ENCODE results near the gene PHLDB2. TPM values are rescaled to one million over a fixed set of nuclear protein-coding genes. Genes with fewer than 3 reads are reported as not detected.

Gene PHLDB2
- total RNA-seq, 5 donors from 2014 or later (not counting 1 experiment from before 2014, with no cell fraction given): 2.0 to 12.1 (median 3.9) TPM

GRCh38 chr3:111867889-111868426 lies 8.9 kb downstream of the PHLDB2 start:
- POLR2A ChIA-PET: interaction anchor here in 1 of 2 donors (0.6 kb wide), 1 partner anchor 58 kb away, joined by 3 read pairs; no protein-coding TSS in a partner anchor
- H3K4me3 Mint-ChIP-seq: no peak overlapping the region
- H3K9me3 Mint-ChIP-seq: no peaks in the 10 kb centered on the region
- Histone ChIP-seq H3K9me3 (no peaks in the 10 kb centered on the region), H3K27me3 (replicated peaks in 1 of 2; ENCODE audit: control insufficient read depth in 2 of 2, extremely low read depth in 1 of 2, insufficient read depth in 2 of 2, low read length in 1 of 2) (peaks cover 0 to 2% of the 10 kb centered on the region in 2 experiments), H3K27ac (ENCODE audit: low read length) (no peak overlapping the region), H3K4me1 (ENCODE audit: control insufficient read depth in 1 of 2, extremely low read depth in 1 of 2, insufficient read depth in 2 of 2, low read length in 2 of 2) (no peaks in the 10 kb centered on the region), H3K4me3 (ENCODE audit: control insufficient read depth in 1 of 2, extremely low read depth in 1 of 2, low read length in 1 of 2) (no peak overlapping the region), H3K36me3 (ENCODE audit: control insufficient read depth in 2 of 2, extremely low read depth in 1 of 2, insufficient read depth in 1 of 2, low read length in 1 of 2) (no peaks in the 10 kb centered on the region)
- no peak for ATAC-seq (replicated peaks in 1 of 4)
- WGBS (ENCODE audit: insufficient coverage): 100% methylated on average over 3 of the region's 7 CpGs
- H3K27ac Mint-ChIP-seq: no peak overlapping the region
- H3K27me3 Mint-ChIP-seq: peaks cover 4 to 8% of the 10 kb centered on the region in 2 donors
- CTCF ChIA-PET: interaction anchor here (0.5 to 1.3 kb wide), 6 partner anchors 7 to 154 kb away, joined by 3 to 5 read pairs (median 4); partner anchors contain the start of gene PHLDB2 (in 1 of the 2)
- H3K4me1 Mint-ChIP-seq: no peaks in the 10 kb centered on the region
- DNase-seq: no peak
- peaks cover 7% of the 10 kb centered on the region for H3K36me3 Mint-ChIP-seq

DNA sequence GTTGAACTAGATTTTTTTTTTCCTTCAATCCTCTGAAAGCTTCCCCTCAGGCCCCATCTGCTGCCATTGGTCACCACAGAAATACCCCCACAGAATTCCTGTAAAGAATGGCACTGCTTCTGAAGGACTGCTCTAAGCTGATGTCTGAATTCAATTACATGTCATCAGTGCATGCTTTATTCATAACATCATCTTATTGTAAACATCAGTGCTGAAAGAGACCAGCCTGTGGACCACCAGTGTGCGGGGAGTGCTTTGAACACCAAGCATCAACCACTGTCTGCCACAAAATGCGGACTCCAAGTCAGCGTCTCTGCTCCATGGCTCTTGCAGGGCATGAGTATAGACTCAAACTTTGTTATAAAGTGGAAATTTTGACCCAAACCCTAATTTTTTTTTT lies 11.6 kb downstream of the PHLDB2 start:
- no peaks in the 10 kb centered on the region for H3K4me1 Mint-ChIP-seq
- WGBS (ENCODE audit: insufficient coverage): no CpG with 5 or more reads among the region's 3 CpGs
- H3K4me3 Mint-ChIP-seq: no peak overlapping the region
- no peaks in the 10 kb centered on the region for H3K27me3 Mint-ChIP-seq
- H3K27ac Mint-ChIP-seq: no peak overlapping the region
- no peaks in the 10 kb centered on the region for H3K4me1 ChIP-seq (ENCODE audit: control insufficient read depth in 1 of 2, extremely low read depth in 1 of 2, insufficient read depth in 2 of 2, low read length in 2 of 2)
- H3K9me3 Mint-ChIP-seq: no peaks in the 10 kb centered on the region
- H3K36me3 ChIP-seq (ENCODE audit: control insufficient read depth in 2 of 2, extremely low read depth in 1 of 2, insufficient read depth in 1 of 2, low read length in 1 of 2): no peaks in the 10 kb centered on the region
- no peak for DNase-seq
- no peaks in the 10 kb centered on the region for H3K9me3 ChIP-seq
- H3K36me3 Mint-ChIP-seq: peaks cover 7% of the 10 kb centered on the region
- H3K4me3 ChIP-seq (ENCODE audit: control insufficient read depth in 1 of 2, extremely low read depth in 1 of 2, low read length in 1 of 2): no peak overlapping the region
- no peak overlapping the region for H3K27ac ChIP-seq (ENCODE audit: low read length)
- ChIA-PET POLR2A (no interaction called here), CTCF (interaction anchor here in 1 of 2 donors (0.7 kb wide), 1 partner anchor 145 kb away, joined by 3 read pairs; no protein-coding TSS in a partner anchor)
- no peak for ATAC-seq (replicated peaks in 1 of 4)
- H3K27me3 ChIP-seq (replicated peaks in 1 of 2; ENCODE audit: control insufficient read depth in 2 of 2, extremely low read depth in 1 of 2, insufficient read depth in 2 of 2, low read length in 1 of 2): no peaks in the 10 kb centered on the region

DNA sequence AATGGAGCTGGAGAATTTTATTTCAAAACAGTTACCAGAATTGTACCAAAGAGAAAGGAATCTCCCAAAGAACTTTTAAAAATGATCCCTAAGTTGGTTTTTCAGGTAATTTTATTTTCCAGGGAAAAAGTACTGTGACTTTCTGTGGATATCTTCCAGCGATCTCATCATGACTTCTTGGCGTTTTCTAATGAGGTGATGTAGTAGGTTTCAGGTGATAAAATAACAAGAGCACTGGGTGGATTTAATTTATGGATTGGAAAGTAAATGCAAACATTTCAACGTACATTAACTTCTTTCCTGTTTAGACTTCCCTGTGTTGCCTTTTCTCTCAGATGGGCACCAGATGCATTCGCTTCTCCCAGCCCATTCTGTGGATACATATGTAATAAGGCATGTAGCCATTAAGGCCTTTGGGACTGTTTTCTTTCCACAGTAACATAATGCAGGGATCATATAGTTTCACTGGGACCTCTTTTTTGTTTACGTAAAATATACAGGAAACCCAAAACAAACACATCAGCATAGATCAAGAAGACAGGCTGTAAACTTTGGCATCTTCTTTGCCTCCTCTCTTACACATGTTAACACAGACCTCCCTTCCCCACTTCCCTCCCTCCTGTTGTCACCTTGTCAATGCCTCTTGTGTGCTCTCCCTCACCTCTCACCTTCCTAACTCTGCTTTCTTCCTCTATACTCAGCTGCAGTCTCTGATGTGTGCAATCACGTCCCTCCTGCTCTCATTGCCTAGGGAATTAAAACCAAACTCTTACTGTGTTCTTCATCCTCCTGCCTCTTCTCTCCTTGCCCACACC lies 13.0 kb downstream of the PHLDB2 start:
- ChIA-PET CTCF (no interaction called here), POLR2A (no interaction called here)
- H3K27me3 Mint-ChIP-seq: no peaks in the 10 kb centered on the region
- peaks cover 7% of the 10 kb centered on the region for H3K36me3 Mint-ChIP-seq
- WGBS (ENCODE audit: insufficient coverage): 100% methylated on average over 2 of the region's 6 CpGs
- Histone ChIP-seq H3K4me3 (ENCODE audit: control insufficient read depth in 1 of 2, extremely low read depth in 1 of 2, low read length in 1 of 2) (no peak overlapping the region), H3K4me1 (ENCODE audit: control insufficient read depth in 1 of 2, extremely low read depth in 1 of 2, insufficient read depth in 2 of 2, low read length in 2 of 2) (no peaks in the 10 kb centered on the region), H3K27me3 (replicated peaks in 1 of 2; ENCODE audit: control insufficient read depth in 2 of 2, extremely low read depth in 1 of 2, insufficient read depth in 2 of 2, low read length in 1 of 2) (no peaks in the 10 kb centered on the region), H3K36me3 (ENCODE audit: control insufficient read depth in 2 of 2, extremely low read depth in 1 of 2, insufficient read depth in 1 of 2, low read length in 1 of 2) (no peaks in the 10 kb centered on the region), H3K9me3 (no peaks in the 10 kb centered on the region), H3K27ac (ENCODE audit: low read length) (no peak overlapping the region)
- peaks cover 0 to under 1% (median 0%) of the 10 kb centered on the region in 3 donors for H3K9me3 Mint-ChIP-seq
- H3K4me1 Mint-ChIP-seq: no peaks in the 10 kb centered on the region
- no peak overlapping the region for H3K4me3 Mint-ChIP-seq
- no peak for ATAC-seq (replicated peaks in 1 of 4)
- H3K27ac Mint-ChIP-seq: no peak overlapping the region
- DNase-seq: no peak

GRCh38 chr3:111872979-111873378 lies 13.9 kb downstream of the PHLDB2 start:
- no CpG with 5 or more reads among the region's 2 CpGs for WGBS (ENCODE audit: insufficient coverage)
- H3K27me3 Mint-ChIP-seq: no peaks in the 10 kb centered on the region
- peaks cover 7% of the 10 kb centered on the region for H3K36me3 Mint-ChIP-seq
- no peak overlapping the region for H3K4me3 Mint-ChIP-seq
- no peak overlapping the region for H3K27ac Mint-ChIP-seq
- peaks cover 0 to 3% (median 0%) of the 10 kb centered on the region in 3 donors for H3K9me3 Mint-ChIP-seq
- ATAC-seq (replicated peaks in 1 of 4) (no peak), DNase-seq (no peak)
- Histone ChIP-seq H3K27me3 (replicated peaks in 1 of 2; ENCODE audit: control insufficient read depth in 2 of 2, extremely low read depth in 1 of 2, insufficient read depth in 2 of 2, low read length in 1 of 2) (no peaks in the 10 kb centered on the region), H3K27ac (ENCODE audit: low read length) (no peak overlapping the region), H3K4me3 (ENCODE audit: control insufficient read depth in 1 of 2, extremely low read depth in 1 of 2, low read length in 1 of 2) (no peak overlapping the region), H3K9me3 (no peaks in the 10 kb centered on the region), H3K4me1 (ENCODE audit: control insufficient read depth in 1 of 2, extremely low read depth in 1 of 2, insufficient read depth in 2 of 2, low read length in 2 of 2) (no peaks in the 10 kb centered on the region), H3K36me3 (ENCODE audit: control insufficient read depth in 2 of 2, extremely low read depth in 1 of 2, insufficient read depth in 1 of 2, low read length in 1 of 2) (no peaks in the 10 kb centered on the region)
- peaks cover 0 to 2% (median 0%) of the 10 kb centered on the region in 3 donors for H3K4me1 Mint-ChIP-seq
- ChIA-PET POLR2A (no interaction called here), CTCF (no interaction called here)

GRCh38 chr3:111874177-111874820 lies 15.2 kb downstream of the PHLDB2 start:
- Mint-ChIP-seq H3K27me3 (peaks cover 0 to 6% of the 10 kb centered on the region in 2 donors), H3K27ac (no peak overlapping the region), H3K9me3 (peaks cover 0 to 3% (median 0%) of the 10 kb centered on the region in 3 donors), H3K4me1 (peaks cover 0 to 2% (median 0%) of the 10 kb centered on the region in 3 donors), H3K4me3 (no peak overlapping the region), H3K36me3 (peaks cover 7% of the 10 kb centered on the region)
- Histone ChIP-seq H3K27ac (ENCODE audit: low read length) (no peak overlapping the region), H3K27me3 (replicated peaks in 1 of 2; ENCODE audit: control insufficient read depth in 2 of 2, extremely low read depth in 1 of 2, insufficient read depth in 2 of 2, low read length in 1 of 2) (no peaks in the 10 kb centered on the region), H3K4me3 (ENCODE audit: control insufficient read depth in 1 of 2, extremely low read depth in 1 of 2, low read length in 1 of 2) (no peak overlapping the region), H3K9me3 (no peaks in the 10 kb centered on the region), H3K4me1 (ENCODE audit: control insufficient read depth in 1 of 2, extremely low read depth in 1 of 2, insufficient read depth in 2 of 2, low read length in 2 of 2) (no peaks in the 10 kb centered on the region), H3K36me3 (ENCODE audit: control insufficient read depth in 2 of 2, extremely low read depth in 1 of 2, insufficient read depth in 1 of 2, low read length in 1 of 2) (no peaks in the 10 kb centered on the region)
- no peak for ATAC-seq (replicated peaks in 1 of 4)
- CTCF ChIA-PET: interaction anchor here in 1 of 2 donors (1.2 kb wide), 1 partner anchor 14 kb away, joined by 3 read pairs; no protein-coding TSS in a partner anchor
- WGBS (ENCODE audit: insufficient coverage): no CpG with 5 or more reads among the region's 2 CpGs
- POLR2A ChIA-PET: no interaction called here
- no peak for DNase-seq

GRCh38 chr3:111881480-111881879 lies 22.4 kb downstream of the PHLDB2 start:
- peaks cover 0 to 10% (median 2%) of the 10 kb centered on the region in 3 donors for H3K9me3 Mint-ChIP-seq
- H3K4me3 ChIP-seq (ENCODE audit: control insufficient read depth in 1 of 2, extremely low read depth in 1 of 2, low read length in 1 of 2): no peak overlapping the region
- H3K4me1 ChIP-seq (ENCODE audit: control insufficient read depth in 1 of 2, extremely low read depth in 1 of 2, insufficient read depth in 2 of 2, low read length in 2 of 2): no peaks in the 10 kb centered on the region
- ChIA-PET CTCF (no interaction called here), POLR2A (no interaction called here)
- H3K27ac ChIP-seq (ENCODE audit: low read length): no peak overlapping the region
- H3K27ac Mint-ChIP-seq: no peak overlapping the region
- H3K4me1 Mint-ChIP-seq: peaks cover 0 to 2% (median 0%) of the 10 kb centered on the region in 3 donors
- peaks cover 0 to 6% of the 10 kb centered on the region in 2 donors for H3K27me3 Mint-ChIP-seq
- H3K27me3 ChIP-seq (replicated peaks in 1 of 2; ENCODE audit: control insufficient read depth in 2 of 2, extremely low read depth in 1 of 2, insufficient read depth in 2 of 2, low read length in 1 of 2): no peaks in the 10 kb centered on the region
- H3K36me3 ChIP-seq (ENCODE audit: control insufficient read depth in 2 of 2, extremely low read depth in 1 of 2, insufficient read depth in 1 of 2, low read length in 1 of 2): no peaks in the 10 kb centered on the region
- H3K4me3 Mint-ChIP-seq: no peak overlapping the region
- peaks cover 20% of the 10 kb centered on the region for H3K36me3 Mint-ChIP-seq
- no peaks in the 10 kb centered on the region for H3K9me3 ChIP-seq
- no peak for DNase-seq
- ATAC-seq (replicated peaks in 1 of 4): no peak
